ENCODE results near the gene PIK3R6. TPM values are rescaled to one million over a fixed set of nuclear protein-coding genes. Genes with fewer than 3 reads are reported as not detected.
A peak's percentile ranks its signal among the peaks of the same experiment; 100 is the strongest.

PIK3R6 gene
- total and polyA plus RNA-seq, 2 experiments from 2014 or later = 0.43 to 0.63 TPM

GRCh38 chr17:8820311-8821010 is 47.0 kb downstream of the PIK3R6 start:
- Histone ChIP-seq H3F3A (ENCODE audit: insufficient read depth) (no peaks in the 10 kb centered on the region), H3K4me3 (no peak overlapping the region), H3K27me3 (replicated peaks; ENCODE audit: insufficient read depth) (0 out of 2 replicates have a peak, but pooled peaks cover 3% of the 10 kb centered on the region), H3K36me3 (ENCODE audit: low read depth) (no peaks in the 10 kb centered on the region), H3K4me1 (ENCODE audit: insufficient read depth) (no peaks in the 10 kb centered on the region), H3K9me2 (ENCODE audit: insufficient read depth) (no peaks in the 10 kb centered on the region), H3K9ac (no peak overlapping the region), H3K79me2 (ENCODE audit: insufficient read depth) (no peaks in the 10 kb centered on the region), H3K9me3 (ENCODE audit: low read depth) (no peaks in the 10 kb centered on the region), H3K4me2 (ENCODE audit: unreplicated experiment) (no peak overlapping the region), H3K27ac (no peak overlapping the region), H4K20me1 (ENCODE audit: insufficient read depth) (no peaks in the 10 kb centered on the region), H2AFZ (no peak overlapping the region)
- DNase-seq = peak; percentile 34
- in situ Hi-C loops (cut with MboI) = no loop called here
- TF ChIP-seq EZH2phosphoT487 (IDR thresholded peaks at IDR 0.05; ENCODE audit: insufficient read depth, low read depth) = no peak
- TF ChIP-seq EZH2 (IDR thresholded peaks at IDR 0.05; ENCODE audit: insufficient read depth, poor library complexity, severe bottlenecking) = no peak
- WGBS, 2 experiments (ENCODE audit: low coverage in 1 of 2, low lambda C conversion rate in 2 of 2, missing lambda C conversion rate in 2 of 2) = 46 to 51% methylated on average over 8 of the region's 8 CpGs

DNA sequence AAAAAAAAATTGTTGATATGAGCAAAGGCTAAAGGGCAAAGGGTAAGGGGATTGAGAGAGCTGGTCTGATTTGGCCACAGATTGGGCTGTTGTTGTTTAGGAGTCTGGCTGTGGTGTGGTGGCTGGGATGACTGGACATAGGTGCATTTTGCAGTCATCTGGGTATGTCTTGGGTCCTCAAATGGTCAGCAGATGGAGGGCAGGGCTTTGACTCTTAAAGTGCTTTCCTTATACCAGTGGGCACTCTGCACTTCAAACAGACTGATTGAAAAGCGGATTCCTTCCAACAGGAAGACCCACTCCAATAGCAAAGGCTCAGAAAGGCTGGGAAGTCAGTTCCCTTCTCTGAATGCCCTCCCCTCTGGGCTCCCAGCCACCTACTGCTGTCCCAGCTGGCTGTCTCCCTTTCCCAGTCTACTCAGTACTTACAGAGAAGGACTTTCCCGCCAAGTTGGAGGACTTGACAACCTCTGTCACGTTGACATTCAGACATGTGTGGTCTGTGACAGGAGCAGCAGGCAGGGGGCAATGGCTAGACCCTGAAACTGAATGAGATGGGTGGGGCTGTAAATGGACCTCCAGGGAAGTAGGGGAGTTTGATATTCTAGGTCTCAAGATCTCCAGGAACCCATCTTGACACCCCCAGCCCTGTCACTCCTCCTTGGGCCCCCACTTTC is 48.7 kb downstream of the PIK3R6 start:
- H2AFZ ChIP-seq = no peak overlapping the region
- in situ Hi-C loops (cut with MboI) = no loop called here

GRCh38 chr17:8818047-8818446 is 49.4 kb downstream of the PIK3R6 start:
- no peaks in the 10 kb centered on the region for H3K36me3 ChIP-seq (ENCODE audit: low read depth)
- peaks cover 3% of the 10 kb centered on the region for H3K9me3 ChIP-seq (ENCODE audit: low read depth)
- no peaks in the 10 kb centered on the region for H4K20me1 ChIP-seq (ENCODE audit: insufficient read depth)
- TF ChIP-seq EZH2 (IDR thresholded peaks at IDR 0.05; ENCODE audit: insufficient read depth, poor library complexity, severe bottlenecking) = no peak
- TF ChIP-seq EZH2phosphoT487 (IDR thresholded peaks at IDR 0.05; ENCODE audit: insufficient read depth, low read depth) = no peak
- H3K4me3 ChIP-seq = no peak overlapping the region
- H3K4me2 ChIP-seq (ENCODE audit: unreplicated experiment) = no peak overlapping the region
- H2AFZ ChIP-seq = no peak overlapping the region
- no peaks in the 10 kb centered on the region for H3K79me2 ChIP-seq (ENCODE audit: insufficient read depth)
- 79 to 84% methylated on average over 8 of the region's 8 CpGs for WGBS, 2 experiments (ENCODE audit: low coverage in 1 of 2, low lambda C conversion rate in 2 of 2, missing lambda C conversion rate in 2 of 2)
- no peak for DNase-seq
- no peaks in the 10 kb centered on the region for H3K9me2 ChIP-seq (ENCODE audit: insufficient read depth)
- no peak overlapping the region for H3K9ac ChIP-seq
- in situ Hi-C loops (cut with MboI) = no loop called here
- 0 out of 2 replicates have a peak, but pooled peaks cover 3% of the 10 kb centered on the region for H3K27me3 ChIP-seq (replicated peaks; ENCODE audit: insufficient read depth)
- H3F3A ChIP-seq (ENCODE audit: insufficient read depth) = no peaks in the 10 kb centered on the region
- no peak overlapping the region for H3K27ac ChIP-seq
- no peaks in the 10 kb centered on the region for H3K4me1 ChIP-seq (ENCODE audit: insufficient read depth)

More for the DNA sequence above, 48.7 kb downstream of the PIK3R6 start:
- no peaks in the 10 kb centered on the region for H3K9me3 ChIP-seq (ENCODE audit: low read depth)
- H3K27ac ChIP-seq = no peak overlapping the region
- H3K4me1 ChIP-seq (ENCODE audit: insufficient read depth) = no peaks in the 10 kb centered on the region
- H3K27me3 ChIP-seq (replicated peaks; ENCODE audit: insufficient read depth) = 0 out of 2 replicates have a peak, but pooled peaks cover 3% of the 10 kb centered on the region
- H3K9me2 ChIP-seq (ENCODE audit: insufficient read depth) = no peaks in the 10 kb centered on the region
- no peaks in the 10 kb centered on the region for H4K20me1 ChIP-seq (ENCODE audit: insufficient read depth)
- no peak overlapping the region for H3K4me3 ChIP-seq
- H3K79me2 ChIP-seq (ENCODE audit: insufficient read depth) = no peaks in the 10 kb centered on the region
- no peaks in the 10 kb centered on the region for H3F3A ChIP-seq (ENCODE audit: insufficient read depth)
- H3K4me2 ChIP-seq (ENCODE audit: unreplicated experiment) = no peak overlapping the region
- TF ChIP-seq EZH2phosphoT487 (IDR thresholded peaks at IDR 0.05; ENCODE audit: insufficient read depth, low read depth) (no peak), EZH2 (IDR thresholded peaks at IDR 0.05; ENCODE audit: insufficient read depth, poor library complexity, severe bottlenecking) (no peak)
- H3K9ac ChIP-seq = no peak overlapping the region
- H3K36me3 ChIP-seq (ENCODE audit: low read depth) = no peaks in the 10 kb centered on the region
- WGBS, 2 experiments (ENCODE audit: low coverage in 1 of 2, low lambda C conversion rate in 2 of 2, missing lambda C conversion rate in 2 of 2) = 2 to 12% methylated on average over 3 of the region's 3 CpGs
- no peak for DNase-seq

DNA sequence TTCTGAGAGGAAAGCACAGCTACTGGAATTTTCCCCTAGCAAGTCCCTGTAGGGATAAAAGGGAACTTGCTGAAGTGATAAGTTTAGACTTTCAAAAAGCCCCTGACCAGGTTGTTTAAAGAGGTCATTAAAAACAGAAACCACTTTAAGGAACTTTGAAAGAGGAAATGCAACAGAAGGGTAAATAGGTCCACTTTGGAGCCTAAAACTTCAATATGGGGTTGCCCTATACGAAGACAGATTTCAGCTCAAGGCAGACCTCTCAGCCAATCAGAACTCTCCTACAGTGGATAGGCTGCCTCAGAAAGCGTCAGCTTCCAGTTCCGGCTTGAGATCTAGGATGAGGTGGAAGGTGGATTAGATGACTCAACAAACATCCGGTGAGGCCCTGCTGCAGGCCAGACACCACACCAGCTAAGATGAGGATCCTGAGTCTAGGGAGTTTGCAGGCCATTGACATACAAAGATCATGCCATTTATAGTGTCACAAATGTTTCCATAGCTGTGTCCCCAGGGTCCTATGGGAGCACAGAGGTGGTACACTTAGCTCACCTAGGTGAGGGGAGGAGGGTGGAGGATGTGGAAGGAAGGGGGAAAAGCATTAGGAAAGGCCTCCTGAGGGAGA is 60.4 kb downstream of the PIK3R6 start:
- Histone ChIP-seq H3K27me3 (replicated peaks; ENCODE audit: insufficient read depth) (no peaks in the 10 kb centered on the region), H3K4me1 (ENCODE audit: insufficient read depth) (no peaks in the 10 kb centered on the region), H3K9me3 (ENCODE audit: low read depth) (no peaks in the 10 kb centered on the region), H3K27ac (no peak overlapping the region), H3K4me3 (no peak overlapping the region), H3K36me3 (ENCODE audit: low read depth) (no peaks in the 10 kb centered on the region), H4K20me1 (ENCODE audit: insufficient read depth) (no peaks in the 10 kb centered on the region), H3F3A (ENCODE audit: insufficient read depth) (no peaks in the 10 kb centered on the region), H3K9ac (no peak overlapping the region), H3K79me2 (ENCODE audit: insufficient read depth) (no peaks in the 10 kb centered on the region), H2AFZ (no peak overlapping the region), H3K9me2 (ENCODE audit: insufficient read depth) (no peaks in the 10 kb centered on the region), H3K4me2 (ENCODE audit: unreplicated experiment) (no peak overlapping the region)
- TF ChIP-seq EZH2phosphoT487 (IDR thresholded peaks at IDR 0.05; ENCODE audit: insufficient read depth, low read depth) (no peak), EZH2 (IDR thresholded peaks at IDR 0.05; ENCODE audit: insufficient read depth, poor library complexity, severe bottlenecking) (no peak)
- in situ Hi-C loops (cut with MboI) = no loop called here
- DNase-seq = peak; percentile 36
- 38 to 48% methylated on average over 4 of the region's 4 CpGs for WGBS, 2 experiments (ENCODE audit: low coverage in 1 of 2, low lambda C conversion rate in 2 of 2, missing lambda C conversion rate in 2 of 2)
